ENCODE data around the gene PARVA.
"Not testable (repeated sequence)": the region's sequence is repeated elsewhere in the genome, so short reads cannot be mapped to it uniquely, and the experiment has no call there.

PARVA gene, protein sequence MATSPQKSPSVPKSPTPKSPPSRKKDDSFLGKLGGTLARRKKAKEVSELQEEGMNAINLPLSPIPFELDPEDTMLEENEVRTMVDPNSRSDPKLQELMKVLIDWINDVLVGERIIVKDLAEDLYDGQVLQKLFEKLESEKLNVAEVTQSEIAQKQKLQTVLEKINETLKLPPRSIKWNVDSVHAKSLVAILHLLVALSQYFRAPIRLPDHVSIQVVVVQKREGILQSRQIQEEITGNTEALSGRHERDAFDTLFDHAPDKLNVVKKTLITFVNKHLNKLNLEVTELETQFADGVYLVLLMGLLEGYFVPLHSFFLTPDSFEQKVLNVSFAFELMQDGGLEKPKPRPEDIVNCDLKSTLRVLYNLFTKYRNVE

GRCh38 chr11:12377106-12377823, at the start of gene PARVA:
Gene PARVA (plus strand): TSS chr11:12377571. CDS start chr11:12377648, 77 bp downstream.
- DNase-seq (ENCODE audit: low read depth): no peak

DNA sequence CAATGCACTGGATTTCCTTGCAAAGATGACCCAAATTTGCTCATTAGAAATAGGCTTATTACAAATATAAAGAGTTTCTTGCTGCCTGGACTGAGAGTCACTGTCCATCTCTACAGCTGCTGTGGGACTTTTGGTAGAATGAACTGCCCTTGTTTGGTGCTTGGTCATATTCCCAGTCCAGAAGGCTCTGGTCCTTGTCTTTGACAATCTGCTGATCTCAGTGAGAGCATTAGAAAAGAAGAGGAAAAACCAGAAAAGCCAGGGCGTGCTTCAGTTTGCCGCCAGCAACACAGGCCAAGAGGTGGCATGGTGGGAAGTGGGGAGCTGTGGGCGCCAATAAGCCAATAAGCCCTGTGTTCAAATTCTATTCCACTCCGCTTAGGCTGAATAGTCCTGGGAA, 48.2 kb upstream of the PARVA start:
- no peak for DNase-seq (ENCODE audit: low read depth)

DNA sequence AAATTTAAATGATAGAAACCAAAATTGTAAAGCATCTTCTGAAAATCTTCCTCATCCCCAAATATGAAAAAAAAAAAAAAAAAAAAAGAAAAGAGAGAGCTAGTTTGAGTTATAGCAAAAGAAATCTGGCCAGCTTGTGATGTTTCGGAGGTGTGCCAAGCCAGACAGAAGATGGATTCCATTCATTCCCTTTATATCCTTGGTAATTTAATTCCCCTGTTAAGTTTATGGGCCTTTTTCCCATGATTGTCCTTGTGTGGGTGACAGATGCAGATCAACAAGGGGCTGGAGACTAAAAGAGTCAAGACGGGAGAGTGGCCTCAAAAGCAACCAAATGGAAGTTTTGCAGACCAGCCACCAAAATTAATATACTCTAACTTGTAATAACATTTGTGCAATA, 47.6 kb upstream of the PARVA start:
- no peak for DNase-seq (ENCODE audit: low read depth)

GRCh38 chr11:12330485-12331231, 46.7 kb upstream of the PARVA start:
- DNase-seq (ENCODE audit: low read depth): no peak

DNA sequence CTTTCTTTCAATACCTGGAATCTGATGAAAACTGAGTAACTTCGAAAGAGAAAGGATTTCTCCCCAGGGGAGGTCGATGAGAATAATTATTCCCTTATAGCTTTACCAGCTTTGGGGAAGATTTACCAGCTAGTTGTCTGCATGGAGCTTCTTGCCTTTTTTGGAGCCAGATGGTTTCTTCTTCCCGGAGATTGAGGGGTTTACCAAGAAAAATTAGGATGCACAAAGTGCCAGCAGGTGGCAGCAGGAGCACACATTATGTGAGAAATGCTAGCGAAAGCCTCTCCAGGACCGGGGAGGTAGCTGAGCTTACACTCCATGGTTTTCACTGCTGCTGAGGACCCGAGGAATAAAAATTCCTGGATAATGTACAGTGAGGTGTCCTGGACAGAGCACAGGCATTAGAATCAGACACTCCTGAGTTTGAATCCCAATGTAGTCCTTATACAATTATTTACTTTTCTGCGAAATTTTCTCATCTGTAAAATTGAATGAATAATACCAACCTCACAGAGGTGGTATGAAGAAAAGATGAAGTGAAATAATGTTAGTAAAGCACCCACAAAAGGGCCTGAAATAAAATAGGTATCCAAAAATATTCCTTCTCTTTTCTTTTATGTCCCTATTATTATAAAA, 46.0 kb upstream of the PARVA start:
- peak; percentile 49 for DNase-seq (ENCODE audit: low read depth)

- no peak for DNase-seq (ENCODE audit: low read depth)
Measured at GRCh38 chr11:12343526-12343925, 33.8 kb upstream of the PARVA start.

- DNase-seq (ENCODE audit: low read depth): no peak
Measured at GRCh38 chr11:12353534-12353933, 23.8 kb upstream of the PARVA start.

DNA sequence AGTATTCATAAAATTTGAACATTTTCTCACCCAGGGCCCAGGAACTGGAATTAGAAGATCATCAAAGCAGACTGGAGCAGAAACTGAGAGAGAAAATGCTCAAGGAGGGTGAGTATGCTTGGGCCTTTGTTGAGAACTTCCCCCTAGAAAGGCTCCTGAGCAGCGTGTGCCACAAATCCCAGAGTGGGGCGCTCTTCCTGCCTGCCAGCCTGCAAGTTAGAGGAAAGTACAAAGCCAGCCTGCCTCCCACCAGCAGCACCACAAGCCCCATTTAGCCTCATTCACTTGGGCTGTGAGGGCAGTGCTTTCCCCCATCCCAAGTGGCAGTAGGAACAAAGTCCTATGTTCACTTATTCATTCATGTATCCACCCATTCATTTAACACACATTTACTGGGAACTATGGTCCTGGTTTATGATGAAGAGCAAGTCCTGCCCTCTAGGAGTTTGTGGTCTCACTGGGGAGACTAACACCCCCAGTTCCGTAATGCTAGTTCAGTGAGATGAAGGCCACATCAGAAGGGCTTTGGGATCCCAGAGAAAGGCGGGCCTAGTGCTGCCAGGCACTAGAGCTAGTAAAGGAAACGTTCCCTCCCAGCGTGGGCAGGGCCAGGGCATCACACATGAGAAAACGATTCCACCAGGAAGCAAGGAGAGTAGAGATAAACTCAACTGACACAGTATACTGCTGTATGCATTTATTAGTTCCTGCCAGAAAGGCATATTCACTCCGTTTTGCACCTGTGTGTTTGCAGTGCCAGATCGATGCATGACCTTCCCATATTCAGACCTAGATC, 22.4 kb upstream of the PARVA start:
- DNase-seq (ENCODE audit: low read depth): no peak

GRCh38 chr11:12356944-12357655, 20.3 kb upstream of the PARVA start:
- no peak for DNase-seq (ENCODE audit: low read depth)

DNA sequence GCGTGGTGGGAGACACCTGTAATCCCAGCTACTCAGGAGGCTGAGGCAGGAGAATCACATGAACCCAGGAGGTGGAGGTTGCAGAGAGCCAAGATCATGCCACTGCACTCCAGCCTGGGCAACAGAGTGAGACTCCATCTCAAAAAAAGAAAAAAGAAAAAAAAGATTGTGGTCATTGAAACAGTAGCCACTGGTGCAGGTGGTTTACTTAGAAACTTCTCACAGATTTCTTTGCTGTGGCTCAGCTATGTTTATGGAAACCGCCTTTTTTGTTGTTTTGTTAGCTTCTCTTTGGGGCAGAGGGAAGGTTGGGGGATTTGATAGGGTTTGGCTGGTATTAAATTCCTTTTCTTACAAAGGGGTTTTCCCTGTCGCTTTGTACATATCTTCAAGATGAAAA, 19.7 kb upstream of the PARVA start:
- DNase-seq (ENCODE audit: low read depth): not testable (repeated sequence)

DNA sequence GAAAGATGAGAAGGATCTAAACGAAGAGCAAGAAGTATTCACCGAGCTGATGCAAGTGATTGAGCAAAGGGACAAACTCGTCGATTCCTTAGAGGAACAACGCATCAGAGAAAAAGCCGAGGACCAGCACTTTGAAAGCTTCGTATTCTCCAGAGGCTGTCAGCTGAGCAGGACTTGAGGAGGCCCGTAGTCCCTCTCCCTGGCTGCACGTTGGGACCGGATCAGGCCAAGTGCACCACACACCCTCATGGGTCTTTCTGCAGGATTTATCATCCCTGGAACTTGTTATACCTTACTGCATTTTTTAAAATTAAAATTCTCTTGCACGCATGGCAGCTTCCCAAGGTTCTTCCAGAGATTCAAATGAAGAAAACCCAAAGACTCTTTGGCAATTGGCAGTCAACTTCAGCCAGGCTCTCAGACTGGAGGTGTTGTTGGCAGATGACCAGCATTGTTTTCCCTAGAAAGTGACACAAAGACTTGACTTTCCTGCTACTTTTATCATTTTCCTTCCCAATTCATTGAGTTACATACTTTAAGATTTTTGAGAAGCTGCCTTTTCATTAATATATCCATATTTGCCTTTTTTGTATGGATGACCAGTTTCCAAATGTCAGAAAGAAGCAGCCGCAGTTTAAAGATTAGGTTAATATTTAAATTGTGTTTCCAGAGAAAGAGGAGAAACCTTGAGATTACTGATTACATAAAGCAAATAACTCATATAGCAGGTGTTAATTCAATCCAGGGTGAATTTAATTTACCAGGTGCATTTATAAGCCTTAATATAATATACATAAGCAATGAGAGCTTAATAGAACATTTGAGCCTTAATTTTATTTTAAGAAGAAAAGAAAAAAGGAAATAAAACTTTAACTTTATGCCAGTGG, 18.8 kb upstream of the PARVA start:
- no peak for DNase-seq (ENCODE audit: low read depth)

DNA sequence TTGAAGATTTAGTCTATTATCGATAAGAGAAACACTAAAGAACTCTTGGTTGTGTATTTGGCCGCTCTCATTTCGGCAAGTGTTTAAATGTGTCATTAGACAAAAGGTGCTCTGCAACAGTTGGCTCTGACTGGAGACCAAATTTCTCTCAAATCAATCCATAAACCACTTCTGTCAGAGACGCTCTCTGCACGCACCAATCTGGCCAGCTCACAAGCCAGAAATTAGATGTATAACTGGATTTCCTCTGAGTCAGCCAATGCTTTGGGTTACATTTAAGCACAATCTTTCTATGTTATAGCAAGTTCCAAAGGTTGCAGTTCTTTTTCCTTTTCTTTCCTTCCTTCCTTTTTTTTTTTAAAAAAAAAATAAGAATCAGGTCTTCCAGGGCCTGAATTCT, 17.6 kb upstream of the PARVA start:
- DNase-seq (ENCODE audit: low read depth): no peak

DNA sequence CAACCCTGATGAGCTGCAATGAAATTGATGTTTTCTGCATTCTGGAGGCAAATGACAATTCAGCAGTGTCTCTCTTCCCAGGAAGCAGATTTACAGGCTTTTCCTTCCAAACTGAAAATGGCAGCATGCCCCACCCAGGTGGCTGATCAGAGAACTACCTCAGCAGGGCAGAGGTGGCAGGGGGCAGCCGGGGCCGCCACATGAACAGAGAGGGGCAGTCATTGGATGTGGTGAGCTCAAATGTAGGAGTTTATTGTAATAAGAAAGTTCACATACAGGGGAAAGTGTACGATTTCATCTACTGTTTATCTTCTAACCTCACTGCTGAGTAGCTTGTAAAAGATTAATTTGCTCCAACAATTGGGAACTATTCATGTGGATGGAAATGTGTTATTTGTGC, 15.7 kb upstream of the PARVA start:
- no peak for DNase-seq (ENCODE audit: low read depth)

DNA sequence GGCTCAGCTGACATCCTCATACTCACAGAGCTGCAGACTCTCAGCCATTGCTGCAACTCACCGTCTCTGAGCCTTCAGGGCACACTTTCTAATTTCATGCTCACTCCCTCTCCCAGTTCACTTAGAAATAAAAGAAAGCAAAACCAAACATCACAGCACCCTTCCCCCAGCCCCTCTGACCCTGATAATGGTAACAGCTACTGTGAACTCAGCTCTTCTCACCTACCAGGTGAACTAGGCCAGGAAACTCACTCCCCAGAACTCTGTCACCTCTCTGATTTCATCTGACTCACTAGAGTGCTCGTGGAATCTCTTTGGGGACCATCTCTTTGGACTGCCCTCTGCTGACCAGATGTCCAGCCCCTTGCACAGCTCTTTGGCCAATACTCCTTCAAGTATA, 14.5 kb upstream of the PARVA start:
- no peak for DNase-seq (ENCODE audit: low read depth)

GRCh38 chr11:12363373-12363772, 14.0 kb upstream of the PARVA start:
- no peak for DNase-seq (ENCODE audit: low read depth)

DNA sequence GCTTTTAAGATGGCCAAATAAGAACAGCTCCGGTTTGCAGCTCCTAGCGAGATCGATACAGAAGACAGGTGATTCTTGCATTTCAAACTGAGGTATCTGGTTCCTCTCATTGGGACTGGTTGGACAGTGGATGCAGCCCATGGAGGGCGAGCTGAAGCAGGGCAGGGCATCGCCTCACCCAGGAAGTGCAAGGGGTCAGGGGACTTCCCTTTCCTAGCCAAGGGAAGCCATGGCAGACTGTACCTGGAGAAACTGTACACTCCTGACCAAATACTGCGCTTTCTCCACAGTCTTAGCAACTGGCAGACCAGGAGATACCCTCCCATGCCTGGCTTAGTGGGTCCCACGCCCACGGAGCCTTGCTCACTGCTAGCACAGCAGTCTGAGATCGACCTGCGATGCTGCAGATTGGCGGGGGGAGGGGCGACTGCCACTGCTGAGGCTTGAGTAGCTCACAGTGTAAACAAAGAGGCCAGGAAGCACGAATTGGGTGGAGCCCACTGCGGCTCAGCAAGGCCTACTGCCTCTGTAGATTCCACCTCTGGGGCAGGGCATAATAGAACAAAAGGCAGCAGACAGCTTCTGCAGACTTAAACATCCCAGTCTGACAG, 11.3 kb upstream of the PARVA start:
- DNase-seq (ENCODE audit: low read depth): peak; percentile 23

GRCh38 chr11:12367057-12367456, 10.3 kb upstream of the PARVA start:
- DNase-seq (ENCODE audit: low read depth): not testable (repeated sequence)

GRCh38 chr11:12372111-12372510, 5.3 kb upstream of the PARVA start:
- no peak for DNase-seq (ENCODE audit: low read depth)

DNA sequence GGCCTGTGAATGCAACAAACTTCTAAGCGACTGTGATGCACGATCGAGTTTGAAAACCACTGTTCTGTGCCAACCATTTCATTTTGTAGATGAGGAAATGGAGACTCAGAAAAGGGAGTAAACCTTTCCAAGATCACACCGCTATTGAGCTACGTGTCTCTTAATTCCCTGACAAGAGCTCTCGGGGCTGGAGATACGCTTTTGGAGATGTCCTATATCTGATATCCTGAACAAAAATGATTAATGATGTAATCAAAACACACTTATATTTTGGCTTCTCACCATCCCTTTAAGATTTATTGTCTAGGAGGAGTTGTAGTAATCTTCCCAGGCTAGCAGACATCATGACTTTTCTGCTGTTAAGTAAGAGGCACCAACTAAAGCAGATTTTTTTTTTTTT, 1.7 kb upstream of the PARVA start:
- no peak for DNase-seq (ENCODE audit: low read depth)

All from activated T-cell treated with anti-CD3 and anti-CD28 coated beads for 48 hours (primary cell).